ENCODE measurements around the gene GTF3C1.

GRCh38 chr16:27425961-27426360, 123.8 kb downstream of the GTF3C1 start:
- TF ChIP-seq POLR2AphosphoS5 (IDR thresholded peaks at IDR 0.05) = no peak
- no peak for TF ChIP-seq CTCF (IDR thresholded peaks at IDR 0.05 in 8 of 11, conservative IDR thresholded peaks at IDR 0.05 in 3 of 11)
